Adrenal gland (tissue), 12 donors: ENCODE measurements around the gene ITGA1. TPM values are rescaled to one million over a fixed set of nuclear protein-coding genes. Genes with fewer than 3 reads are reported as not detected.

Experiments used
- DNase-seq, 7 donors: peaks; one replicate each; pipeline ENCODE4 v3.0.0-alpha.2; 2019 to 2020
- H3K27ac ChIP-seq, 5 donors: fragments of 200-600 bp; sonication (generic) in 4 of 5; 1 replicate in 3 of 5; 2 replicates in 2 of 5; pipeline versions ENCODE4 v1.5.1 to v1.8.0; 2016 to 2020; ENCODE audit warnings: mild to moderate bottlenecking in 1 of 5
- H3K27me3 ChIP-seq: fragments of 200-600 bp; 2 replicates; pipeline ENCODE4 v1.8.0; 2021
- H3K36me3 ChIP-seq, 2 donors: fragments of 200-600 bp; replicated peaks in 1 of 2; 1 replicate in 1 of 2; 2 replicates in 1 of 2; pipeline versions ENCODE4 v1.5.1 to v1.8.0; 2018 to 2022
- H3K4me1 ChIP-seq, 2 donors: fragments of 200-600 bp; replicated peaks in 1 of 2; 1 replicate in 1 of 2; 2 replicates in 1 of 2; pipeline versions ENCODE4 v1.5.1 to v1.8.0; 2018 to 2021
- H3K4me3 ChIP-seq, 4 donors: fragments of 200-600 bp; sonication (generic) in 3 of 4; one replicate each; pipeline ENCODE4 v1.5.1; 2016 to 2018
- H3K9me3 ChIP-seq, 3 donors: fragments of 200-600 bp; sonication (generic) in 1 of 3; replicated peaks in 1 of 3; 1 replicate in 2 of 3; 2 replicates in 1 of 3; pipeline versions ENCODE4 v1.5.1 to v1.8.0; 2016 to 2021
- POLR2A ChIP-seq, 2 donors: fragments of 450-650 bp; IDR thresholded peaks; one replicate each; pipeline ENCODE4 v1.6.1; 2017; ENCODE audit warnings: antibody characterized with exemption in 2 of 2, mild to moderate bottlenecking in 2 of 2, moderate library complexity in 1 of 2
- WGBS, 4 donors: extraction: QIAGEN DNeasy Blood & Tissue Kit in 2 of 4; methylation state at CpG; one replicate each; pipeline versions ENCODE4 v1.1.5 to v1.1.7; 2013 to 2017; 5-methylcytosine and 5-hydroxymethylcytosine counted together
- intact Hi-C, 2 donors: fragments of 100-400 bp; cut with DNase I; formaldehyde crosslinking; loops; one replicate each; pipeline versions ENCODE4 v1.14.1 to v1.15.0; 2022 to 2023
- polyA plus RNA-seq, 3 donors: library from polyadenylated mRNA; stranded (reverse); fragments of 200-250 nt in 2 of 3; fragments of 350-450 nt in 1 of 3; fragmentation: Illumina TruSeq in 1 of 3; extraction: RNeasy Lipid Tissue Mini Kit (QIAGEN cat#74804) in 1 of 3; gene quantifications; one replicate each; pipeline ENCODE4 v1.2.3, GENCODE V29; 2013 to 2014
- total RNA-seq, 9 donors: library from RNA; depleted of rRNA in 4 of 9; stranded (reverse); fragments of >200 nt in 4 of 9; fragments of 120-200 nt in 1 of 9; fragmentation: NEBNext Ultra II Directional in 1 of 9; extraction: Animal tissue kit (Norgen Biotek cat#: 25700) in 1 of 9; gene quantifications; one replicate each; pipeline versions ENCODE4 v1.1.0 to v1.2.4, GENCODE V29; 2013 to 2023
- TF ChIP-seq, protein P1 (sequence below), 6 experiments: fragments of 450-650 bp in 4 of 6; fragments of 200-600 bp in 2 of 6; sonication (generic) in 1 of 6; IDR thresholded peaks; 1 replicate in 5 of 6; 2 replicates in 1 of 6; pipeline versions ENCODE4 v1.5.1 to v1.8.0; 2016 to 2021; ENCODE audit warnings: antibody characterized with exemption in 6 of 6, mild to moderate bottlenecking in 2 of 6, moderate library complexity in 1 of 6
- donor health status: healthy with polysubstance abuse.
- donor health status: Bipolar disorder and iron deficiency.
- donor health status: DM: yes; HTN: yes; CAD: no.
- donor health status: DM: no; HTN: no; CAD: no.
- donor health status: DM: no; HTN: no; CAD: no.
- donor health status: DM: yes; HTN: yes; CAD: no.

Gene ITGA1
- total and polyA plus RNA-seq, 12 donors, result 30.0 to 371 (median 149) TPM

DNA sequence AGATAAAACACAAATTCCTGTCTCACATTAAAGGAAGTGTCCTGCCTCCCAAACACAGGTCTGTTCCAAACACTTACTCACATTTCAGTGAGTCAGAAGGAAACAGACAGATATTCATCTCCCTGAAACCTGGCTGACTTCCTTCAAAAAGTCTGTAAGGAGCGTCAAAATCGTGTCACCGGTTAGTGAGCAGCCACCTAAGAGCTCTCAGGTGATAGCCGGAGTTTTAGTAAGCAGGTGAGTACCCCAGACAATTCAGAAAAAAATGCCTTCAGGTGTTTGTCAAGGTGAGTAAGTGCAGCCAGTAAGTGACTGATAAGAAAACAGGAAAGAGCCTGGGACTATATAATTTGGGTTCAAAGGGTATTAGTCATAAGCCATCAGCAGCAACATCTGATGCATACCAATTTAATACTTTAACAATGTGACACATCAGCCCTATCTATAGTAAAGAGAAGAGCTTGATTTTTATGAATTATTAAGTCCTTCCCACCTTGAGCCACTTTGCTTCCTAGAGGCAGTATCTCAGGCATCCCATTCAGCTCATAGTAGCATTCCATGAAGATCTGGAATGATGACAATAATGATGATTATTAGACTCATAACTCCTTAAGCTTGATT is 200.1 kb downstream of the ITGA1 start:
- no peak for DNase-seq
- Histone ChIP-seq H3K36me3 (no peaks in the 10 kb centered on the region), H3K4me3 (no peak overlapping the region), H3K4me1 (peaks cover 12 to 19% of the 10 kb centered on the region in 2 donors), H3K27ac (peak overlapping the region in 3 of 5 donors; percentile 3 to 71 (median 70)), H3K27me3 (no peaks in the 10 kb centered on the region), H3K9me3 (no peaks in the 10 kb centered on the region)
- no peak for TF ChIP-seq POLR2A (IDR thresholded peaks at IDR 0.05)
- intact Hi-C loops, result no loop called here
- WGBS, 4 donors, result 27 to 53% (median 34%) methylated on average over 4 of the region's 4 CpGs

DNA sequence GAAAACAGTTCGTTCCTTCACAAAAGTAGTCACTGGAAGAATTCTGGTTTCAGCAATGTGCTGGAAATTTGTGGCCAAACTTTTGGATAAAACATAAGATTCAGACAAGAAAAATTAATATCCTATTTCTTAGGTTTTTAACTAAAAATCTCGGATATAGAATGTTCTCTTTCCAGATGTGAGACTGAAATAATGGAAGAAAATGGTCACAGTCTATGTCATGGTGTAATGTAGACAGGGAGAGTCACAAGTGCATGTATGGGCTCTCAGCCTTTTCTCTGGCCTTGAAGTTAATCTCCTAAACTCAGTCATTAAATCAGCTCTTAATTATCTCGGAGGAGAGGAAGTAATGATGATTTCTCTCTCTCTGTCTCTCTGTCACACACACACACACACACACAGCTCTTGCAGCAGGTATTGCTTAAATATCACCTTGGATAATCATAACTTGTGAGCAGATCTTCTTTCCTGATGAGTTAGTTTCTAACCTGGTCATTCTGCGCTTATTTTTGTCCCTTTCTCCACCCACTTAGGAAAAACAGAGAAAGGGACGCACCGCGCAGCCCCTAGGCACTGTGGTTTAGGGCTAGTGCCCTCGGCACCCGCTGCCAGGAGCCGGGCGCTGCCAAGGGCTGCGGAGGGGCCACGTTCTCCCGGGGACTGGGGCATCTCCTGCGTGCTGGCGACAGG is 200.8 kb downstream of the ITGA1 start:
- H3K4me3 ChIP-seq, result peak overlapping the region in 3 of 4 donors; percentile 22 to 75 (median 69)
- H3K27me3 ChIP-seq, result no peaks in the 10 kb centered on the region
- WGBS, 4 donors, result 6 to 24% (median 9%) methylated on average over 11 to 16 of the region's 16 CpGs
- no peaks in the 10 kb centered on the region for H3K9me3 ChIP-seq
- peak overlapping the region in 3 of 5 donors; percentile 51 to 71 (median 70) for H3K27ac ChIP-seq
- no peak for TF ChIP-seq POLR2A (IDR thresholded peaks at IDR 0.05)
- TF ChIP-seq, protein P1, sequence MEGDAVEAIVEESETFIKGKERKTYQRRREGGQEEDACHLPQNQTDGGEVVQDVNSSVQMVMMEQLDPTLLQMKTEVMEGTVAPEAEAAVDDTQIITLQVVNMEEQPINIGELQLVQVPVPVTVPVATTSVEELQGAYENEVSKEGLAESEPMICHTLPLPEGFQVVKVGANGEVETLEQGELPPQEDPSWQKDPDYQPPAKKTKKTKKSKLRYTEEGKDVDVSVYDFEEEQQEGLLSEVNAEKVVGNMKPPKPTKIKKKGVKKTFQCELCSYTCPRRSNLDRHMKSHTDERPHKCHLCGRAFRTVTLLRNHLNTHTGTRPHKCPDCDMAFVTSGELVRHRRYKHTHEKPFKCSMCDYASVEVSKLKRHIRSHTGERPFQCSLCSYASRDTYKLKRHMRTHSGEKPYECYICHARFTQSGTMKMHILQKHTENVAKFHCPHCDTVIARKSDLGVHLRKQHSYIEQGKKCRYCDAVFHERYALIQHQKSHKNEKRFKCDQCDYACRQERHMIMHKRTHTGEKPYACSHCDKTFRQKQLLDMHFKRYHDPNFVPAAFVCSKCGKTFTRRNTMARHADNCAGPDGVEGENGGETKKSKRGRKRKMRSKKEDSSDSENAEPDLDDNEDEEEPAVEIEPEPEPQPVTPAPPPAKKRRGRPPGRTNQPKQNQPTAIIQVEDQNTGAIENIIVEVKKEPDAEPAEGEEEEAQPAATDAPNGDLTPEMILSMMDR (IDR thresholded peaks at IDR 0.05), result no peak
- H3K4me1 ChIP-seq, result peaks cover 12 to 19% of the 10 kb centered on the region in 2 donors
- no peaks in the 10 kb centered on the region for H3K36me3 ChIP-seq
- intact Hi-C loops, result no loop called here
- peak in 1 of 7 donors; percentile 8 for DNase-seq

DNA sequence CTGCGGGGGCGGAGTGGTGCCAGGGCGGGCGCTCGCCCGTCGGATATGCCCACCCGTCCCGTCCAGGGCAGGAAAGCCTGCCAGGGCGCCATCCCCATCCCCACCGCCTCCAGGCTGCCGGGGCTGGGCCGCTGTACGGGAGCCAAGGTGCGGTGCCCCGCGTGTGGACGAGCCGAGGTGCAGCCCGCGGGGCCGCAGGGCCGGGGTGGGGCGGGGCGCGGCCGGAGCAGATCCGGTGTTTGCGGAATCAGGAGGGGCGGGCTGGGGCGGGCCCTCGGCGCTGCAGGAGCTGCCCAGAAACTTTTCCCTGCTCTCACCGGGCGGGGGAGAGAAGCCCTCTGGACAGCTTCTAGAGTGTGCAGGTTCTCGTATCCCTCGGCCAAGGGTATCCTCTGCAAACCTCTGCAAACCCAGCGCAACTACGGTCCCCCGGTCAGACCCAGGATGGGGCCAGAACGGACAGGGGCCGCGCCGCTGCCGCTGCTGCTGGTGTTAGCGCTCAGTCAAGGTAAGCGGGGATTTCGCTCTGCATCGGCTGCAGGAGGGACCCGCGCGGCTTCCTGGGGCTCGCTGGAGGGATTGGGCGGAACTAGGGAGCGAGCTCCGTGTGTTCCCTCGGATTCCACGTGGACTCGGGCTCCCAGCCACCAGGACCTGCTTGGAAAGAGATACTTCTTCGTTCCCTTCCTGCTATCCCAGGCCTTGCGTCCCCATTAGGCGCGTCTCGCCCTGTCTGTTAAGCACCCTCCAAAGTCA is 201.5 kb downstream of the ITGA1 start, which contains the start of gene ITGA2:
ITGA2 (plus strand) TSS at position 328 of the 756 bp plus-strand sequence; CDS start at position 445, 117 bp downstream.
- H3K4me1 ChIP-seq, result peaks cover 12 to 19% of the 10 kb centered on the region in 2 donors
- DNase-seq, result peak; percentile 55 to 75 (median 65)
- H3K4me3 ChIP-seq, result peak within 1 kb of the TSS; percentile 22 to 96 (median 72)
- 0 to 1% (median 0%) methylated on average over 16 to 64 of the region's 64 CpGs for WGBS, 4 donors
- peak within 1 kb of the TSS in 3 of 5 donors; percentile 51 to 71 (median 70) for H3K27ac ChIP-seq
- no peaks in the 10 kb centered on the region for H3K27me3 ChIP-seq
- H3K9me3 ChIP-seq, result no peaks in the 10 kb centered on the region
- peak in 1 of 2 donors; percentile 59 for TF ChIP-seq POLR2A (IDR thresholded peaks at IDR 0.05)
- TF ChIP-seq, protein P1 (IDR thresholded peaks at IDR 0.05), result no peak
- intact Hi-C loops, result no loop called here
- H3K36me3 ChIP-seq, result no peaks in the 10 kb centered on the region

DNA sequence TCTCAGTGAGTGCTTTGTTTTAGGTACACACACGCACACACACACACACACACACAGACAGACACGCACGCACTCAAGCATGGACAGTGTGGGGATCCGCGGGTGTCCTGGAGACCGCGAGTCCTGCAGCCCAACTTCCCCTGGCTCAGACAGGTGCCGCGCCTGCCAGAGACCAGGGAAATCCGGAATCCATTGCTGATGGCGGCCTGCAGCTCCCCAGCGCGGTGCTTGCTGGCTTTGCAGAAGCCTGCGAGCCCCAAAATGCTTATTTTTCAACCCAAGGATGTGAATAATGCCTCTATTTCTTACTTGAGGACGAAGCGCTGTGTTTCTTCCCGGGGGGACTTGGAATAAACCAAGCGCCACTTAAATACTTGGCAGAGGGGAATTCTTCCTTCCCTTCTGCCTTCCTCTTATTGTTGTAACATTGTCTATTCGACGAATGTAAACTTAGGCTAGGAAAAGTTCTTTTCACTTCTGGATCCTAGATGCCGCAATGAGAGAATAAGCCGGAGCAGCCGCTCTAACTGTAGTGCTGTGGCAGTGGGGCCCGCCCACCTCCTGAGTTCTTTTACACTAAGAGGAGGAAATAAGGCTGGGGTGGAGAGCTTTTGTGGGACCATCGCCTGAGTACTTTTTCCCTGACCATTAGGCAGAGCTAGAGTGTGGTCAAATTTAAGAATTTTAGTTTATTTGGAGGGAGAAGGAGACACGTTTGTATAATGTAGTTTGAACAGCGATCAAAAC is 202.2 kb downstream of the ITGA1 start:
- no peaks in the 10 kb centered on the region for H3K36me3 ChIP-seq
- H3K4me1 ChIP-seq, result peaks cover 12 to 19% of the 10 kb centered on the region in 2 donors
- WGBS, 4 donors, result 3 to 7% (median 4%) methylated on average over 19 to 27 of the region's 27 CpGs
- no peaks in the 10 kb centered on the region for H3K27me3 ChIP-seq
- H3K4me3 ChIP-seq, result peak overlapping the region; percentile 16 to 96 (median 72)
- peak in 1 of 2 donors; percentile 21 for TF ChIP-seq POLR2A (IDR thresholded peaks at IDR 0.05)
- TF ChIP-seq, protein P1 (IDR thresholded peaks at IDR 0.05), result peak in 3 of 6 experiments; percentile 14 to 30 (median 14)
- H3K27ac ChIP-seq, result peak overlapping the region in 3 of 5 donors; percentile 51 to 71 (median 70)
- peak; percentile 43 to 69 (median 54) for DNase-seq
- intact Hi-C loops, result no loop called here
- H3K9me3 ChIP-seq, result no peaks in the 10 kb centered on the region
